MCF 10A (cell line): ENCODE results near the gene KRT34. TPM values are rescaled to one million over a fixed set of nuclear protein-coding genes. Genes with fewer than 3 reads are reported as not detected.

ENCODE experiments used
- BruUV-seq: library from RNA; stranded (reverse); fragments of 400-500 nt; replicated peaks from 2 replicates; lab custom pipeline; 2021; lab: Mats Ljungman, UMichigan
- CTCF ChIA-PET: fragments of 300-600 bp; sonication (Branson Sonifier 250); formaldehyde crosslinking; extraction: SDS; loops from one replicate; lab custom pipeline; 2021; ENCODE audit warnings: antibody characterized with exemption, inconsistent platforms; lab: Yijun Ruan, JAX
- POLR2A ChIA-PET: fragments of 300-600, 350-650 bp; sonication (Branson Sonifier 250); formaldehyde crosslinking; extraction: SDS; loops from one replicate; lab custom pipeline; 2020; ENCODE audit warnings: antibody characterized with exemption, inconsistent platforms; lab: Yijun Ruan, JAX
- DNase-seq: peaks from one replicate; pipeline ENCODE4 v3.0.0-alpha.2; 2018; ENCODE audit not compliant: unreplicated experiment
- H3K27ac Mint-ChIP-seq: one replicate; pipeline ENCODE4 v1.8.0; 2022; ENCODE audit warnings: mild to moderate bottlenecking, low read depth, mixed read lengths; ENCODE audit not compliant: unreplicated experiment
- H3K27me3 Mint-ChIP-seq: one replicate; pipeline ENCODE4 v1.8.0; 2022; ENCODE audit warnings: mixed read lengths; ENCODE audit not compliant: insufficient read depth, unreplicated experiment
- H3K36me3 Mint-ChIP-seq: one replicate; pipeline ENCODE4 v1.8.0; 2022; ENCODE audit warnings: mild to moderate bottlenecking, moderate library complexity, mixed read lengths; ENCODE audit not compliant: insufficient read depth, unreplicated experiment
- H3K4me1 Mint-ChIP-seq: one replicate; pipeline ENCODE4 v1.8.0; 2022; ENCODE audit warnings: mixed read lengths; ENCODE audit not compliant: insufficient read depth, unreplicated experiment
- H3K4me3 Mint-ChIP-seq: one replicate; pipeline ENCODE4 v1.8.0; 2022; ENCODE audit warnings: mild to moderate bottlenecking, moderate library complexity, mixed read lengths; ENCODE audit not compliant: unreplicated experiment
- H3K9me3 Mint-ChIP-seq: one replicate; pipeline ENCODE4 v1.8.0; 2022; ENCODE audit warnings: mixed read lengths; ENCODE audit not compliant: unreplicated experiment
- CTCF ChIP-seq: fragments of 200-600 bp; IDR thresholded peaks from one replicate; pipeline ENCODE4 v1.8.0; 2022; ENCODE audit warnings: antibody characterized with exemption, mild to moderate bottlenecking; ENCODE audit not compliant: unreplicated experiment
- intact Hi-C: fragments of 100-400 bp; cut with micrococcal nuclease; formaldehyde crosslinking; loops from 2 replicates; pipeline ENCODE4 v1.14.1; 2022
- total RNA-seq: library from RNA; stranded (reverse); gene quantifications from 2 replicates; pipeline ENCODE4 v1.2.3, GENCODE V29; 2022

The KRT34 gene
- total RNA-seq, 1 experiment from 2014 or later: 0.40 TPM

GRCh38 chr17:41339571-41340172 lies 42.4 kb downstream of the KRT34 start:
- Mint-ChIP-seq H3K4me1 (peaks cover 11% of the 10 kb centered on the region), H3K4me3 (no peak overlapping the region), H3K27me3 (peaks cover 11% of the 10 kb centered on the region), H3K27ac (peak overlapping the region; percentile 77), H3K9me3 (no peaks in the 10 kb centered on the region), H3K36me3 (no peaks in the 10 kb centered on the region)
- no peak for TF ChIP-seq CTCF
- no TSS peak for BruUV-seq
- ChIA-PET POLR2A (interaction anchor here (0.7 to 1.4 kb wide), 3 partner anchors 21 to 179 kb away, joined by 3 to 5 read pairs (median 4); partner anchors contain the start of gene KRT15), CTCF (interaction anchor here (0.6 to 1.1 kb wide), 5 partner anchors 10 to 889 kb away, joined by 3 to 4 read pairs (median 3); no protein-coding TSS in a partner anchor)
- DNase-seq: no peak
- intact Hi-C loops: no loop called here

GRCh38 chr17:41338961-41339485 lies 43.1 kb downstream of the KRT34 start:
- Mint-ChIP-seq H3K9me3 (no peaks in the 10 kb centered on the region), H3K27ac (peak overlapping the region; percentile 77), H3K27me3 (peaks cover 11% of the 10 kb centered on the region), H3K4me3 (no peak overlapping the region), H3K4me1 (peaks cover 11% of the 10 kb centered on the region), H3K36me3 (no peaks in the 10 kb centered on the region)
- ChIA-PET CTCF (interaction anchor here (0.6 to 1.0 kb wide), 3 partner anchors 15 to 210 kb away, joined by 3 to 4 read pairs (median 3); no protein-coding TSS in a partner anchor), POLR2A (interaction anchor here (0.6 to 0.9 kb wide), 4 partner anchors 9 to 180 kb away, joined by 3 to 4 read pairs (median 4); partner anchors contain the start of gene KRT15)
- no peak for TF ChIP-seq CTCF
- peak; percentile 55 for DNase-seq
- BruUV-seq: no TSS peak
- intact Hi-C loops: no loop called here

GRCh38 chr17:41335747-41336146 lies 46.4 kb downstream of the KRT34 start:
- H3K4me1 Mint-ChIP-seq: peaks cover 11% of the 10 kb centered on the region
- CTCF ChIA-PET: interaction anchor here (1.0 kb wide), 1 partner anchor 13 kb away, joined by 4 read pairs; no protein-coding TSS in a partner anchor
- BruUV-seq: no TSS peak

More at GRCh38 chr17:41335747-41336146, 46.4 kb downstream of the KRT34 start:
- Mint-ChIP-seq H3K27me3 (peaks cover 11% of the 10 kb centered on the region), H3K9me3 (no peaks in the 10 kb centered on the region), H3K4me3 (no peak overlapping the region), H3K27ac (no peak overlapping the region), H3K36me3 (no peaks in the 10 kb centered on the region)
- POLR2A ChIA-PET: no interaction called here
- DNase-seq: no peak
- intact Hi-C loops: no loop called here
- TF ChIP-seq CTCF: no peak
